Endothelial cell of umbilical vein (primary cell): ENCODE data around the gene TRAIP. TPM values are rescaled to one million over a fixed set of nuclear protein-coding genes. Genes with fewer than 3 reads are reported as not detected.

Experiments used
- BruUV-seq: library from RNA; stranded (reverse); fragments of 400-500 nt; replicated peaks from 2 replicates; lab custom pipeline; 2021; lab: Mats Ljungman, UMichigan
- CTCF ChIA-PET: fragments of 300-600, 350-600 bp; sonication (Branson Sonifier 250); formaldehyde crosslinking; loops from one replicate; lab custom pipeline; 2021; ENCODE audit warnings: antibody characterized with exemption, inconsistent platforms; lab: Charles Lee
- POLR2A ChIA-PET: fragments of 300-600, 350-600 bp; sonication (Branson Sonifier 250); formaldehyde crosslinking; loops from one replicate; lab custom pipeline; 2021; ENCODE audit warnings: antibody characterized with exemption, inconsistent platforms; lab: Charles Lee
- DNase-seq: peaks from one replicate; pipeline ENCODE4 v3.0.0-alpha.2; 2011; ENCODE audit warnings: low read depth, low spot score
- FAIRE-seq: peaks from 2 replicates; lab custom pipeline; 2011; peaks lifted over from hg19 to GRCh38; lab: Jason Lieb, UNC
- H2AFZ ChIP-seq: 2 replicates; pipeline ENCODE4 v1.6.0; 2012; ENCODE audit warnings: low read depth, low read length, control low read depth, inconsistent platforms
- H3K27ac ChIP-seq: 2 replicates; pipeline ENCODE4 v1.5.1; 2011; ENCODE audit warnings: low read depth, mild to moderate bottlenecking, control low read depth, low read length, moderate library complexity; ENCODE audit not compliant: insufficient read depth
- H3K27me3 ChIP-seq, 2 experiments: 2 replicates each; pipeline versions ENCODE4 v1.6.0 to v1.6.1; 2011; ENCODE audit warnings: low read length in 2 of 2, mixed read lengths in 1 of 2; ENCODE audit not compliant: control insufficient read depth in 2 of 2, insufficient read depth in 2 of 2
- H3K36me3 ChIP-seq, 2 experiments: 2 replicates in 1 of 2; 3 replicates in 1 of 2; pipeline ENCODE4 v1.5.1; 2011; ENCODE audit warnings: low read length in 2 of 2, mild to moderate bottlenecking in 1 of 2, moderate library complexity in 1 of 2; ENCODE audit not compliant: control insufficient read depth in 2 of 2, insufficient read depth in 2 of 2; ENCODE audit errors: extremely low read depth in 1 of 2
- H3K4me1 ChIP-seq: 3 replicates; pipeline ENCODE4 v1.5.1; 2011; ENCODE audit warnings: mild to moderate bottlenecking, low read length; ENCODE audit not compliant: control insufficient read depth, insufficient read depth; ENCODE audit errors: extremely low read depth
- H3K4me2 ChIP-seq: 2 replicates; pipeline ENCODE4 v1.6.1; 2011; ENCODE audit warnings: low read length, control low read depth, mixed read lengths; ENCODE audit not compliant: insufficient read depth
- H3K4me3 ChIP-seq, 3 experiments: fragments of 200-600 bp in 1 of 3; sonication (generic), shearing (Covaris generic) in 1 of 3; replicated peaks in 1 of 3; 2 replicates each; pipeline ENCODE4 v1.5.1; 2011 to 2016; ENCODE audit warnings: control low read depth in 3 of 3, low read length in 3 of 3, mild to moderate bottlenecking in 2 of 3, inconsistent platforms in 1 of 3, low read depth in 1 of 3, moderate library complexity in 1 of 3; ENCODE audit not compliant: insufficient read depth in 1 of 3
- H3K79me2 ChIP-seq: 2 replicates; pipeline ENCODE4 v1.6.0; 2012; ENCODE audit warnings: low read length, inconsistent platforms; ENCODE audit not compliant: control insufficient read depth, insufficient read depth
- H3K9ac ChIP-seq: replicated peaks from 2 replicates; pipeline ENCODE3; 2011; ENCODE audit warnings: low read length, control low read depth; ENCODE audit not compliant: insufficient read depth; ENCODE audit errors: extremely low read depth
- H3K9me1 ChIP-seq: replicated peaks from 3 replicates; pipeline ENCODE4 v1.6.0; 2011; ENCODE audit warnings: mild to moderate bottlenecking, low read length; ENCODE audit not compliant: control insufficient read depth, insufficient read depth; ENCODE audit errors: extremely low read depth
- H3K9me3 ChIP-seq: replicated peaks from 2 replicates; pipeline ENCODE4 v1.5.1; 2012; ENCODE audit warnings: low read length, inconsistent platforms; ENCODE audit not compliant: control insufficient read depth, insufficient read depth
- H4K20me1 ChIP-seq: replicated peaks from 2 replicates; pipeline ENCODE3; 2011; ENCODE audit warnings: mild to moderate bottlenecking, low read length; ENCODE audit not compliant: control insufficient read depth, insufficient read depth; ENCODE audit errors: extremely low read depth
- CTCF ChIP-seq, 2 donors: IDR thresholded peaks; 1 replicate in 1 of 2; 2 replicates in 1 of 2; pipeline ENCODE4 v1.5.1; 2011; ENCODE audit warnings: low read length in 2 of 2, mild to moderate bottlenecking in 2 of 2, moderate library complexity in 2 of 2, control low read depth in 1 of 2, inconsistent platforms in 1 of 2, low read depth in 1 of 2; ENCODE audit not compliant: insufficient read depth in 1 of 2; ENCODE audit errors: extremely low read depth in 1 of 2
- EZH2 ChIP-seq: IDR thresholded peaks from 2 replicates; pipeline ENCODE4 v1.6.1; 2012; ENCODE audit warnings: borderline replicate concordance, low read depth, mild to moderate bottlenecking, moderate library complexity, low read length, inconsistent platforms; ENCODE audit not compliant: severe bottlenecking
- FOS ChIP-seq: IDR thresholded peaks from 2 replicates; pipeline ENCODE4 v1.6.1; 2011; ENCODE audit warnings: mild to moderate bottlenecking, low read length, moderate library complexity, borderline replicate concordance; ENCODE audit not compliant: insufficient read depth
- GATA2 ChIP-seq: IDR thresholded peaks from 2 replicates; pipeline ENCODE4 v1.7.0; 2011; ENCODE audit warnings: low read depth, mild to moderate bottlenecking, moderate library complexity, mixed read lengths, low read length; ENCODE audit not compliant: insufficient read length, insufficient read depth
- JUN ChIP-seq: IDR thresholded peaks from 2 replicates; pipeline ENCODE4 v1.6.1; 2011; ENCODE audit warnings: borderline replicate concordance, low read depth; ENCODE audit not compliant: insufficient read length, insufficient read depth
- MYC ChIP-seq: IDR thresholded peaks from one replicate; pipeline ENCODE4 v1.6.1; 2011; ENCODE audit warnings: mild to moderate bottlenecking, low read depth, low read length
- POLR2A ChIP-seq: IDR thresholded peaks from 2 replicates; pipeline ENCODE4 v1.6.1; 2012; ENCODE audit warnings: low read depth, mild to moderate bottlenecking, control low read depth, low read length
- POLR2AphosphoS5 ChIP-seq: IDR thresholded peaks from 2 replicates; pipeline ENCODE4 v1.6.1; 2012; ENCODE audit warnings: low read depth, mild to moderate bottlenecking, control low read depth, low read length, moderate library complexity; ENCODE audit not compliant: insufficient read depth
- dilution Hi-C: fragments of 300-500 bp; cut with MboI; formaldehyde crosslinking; loops from one replicate; pipeline ENCODE4 v1.15.0; 2019; ENCODE audit warnings: low sequenced_read_pairs; ENCODE audit not compliant: extremely low pct_ligation_motif_present
- intact Hi-C: fragments of 100-400 bp; cut with micrococcal nuclease; formaldehyde crosslinking; loops from one replicate; pipeline ENCODE4 v1.10.0; 2022
- polyA plus RNA-seq, 4 experiments: library from polyadenylated mRNA; depleted of rRNA in 3 of 4; stranded (reverse) in 3 of 4; unstranded in 1 of 4; fragments of >200 nt; gene quantifications; 2 replicates each; pipeline versions ENCODE4 v1.2.1 to v1.2.3, GENCODE V29; 2011 to 2012; ENCODE audit warnings: missing spikeins in 1 of 4
- total RNA-seq: library from RNA; stranded (reverse); gene quantifications from 2 replicates; pipeline ENCODE4 v1.2.3, GENCODE V29; 2021
- TF ChIP-seq, protein P1 (sequence below): IDR thresholded peaks from 2 replicates; pipeline ENCODE4 v1.6.1; 2011; ENCODE audit not compliant: insufficient read depth, insufficient read length

The TRAIP gene
- total and polyA plus RNA-seq, 2 donors (not counting 3 experiments of a cell fraction or from before 2014, with no cell fraction given) = 9.5 to 13.4 TPM

GRCh38 chr3:49787182-49787464 lies 69.2 kb downstream of the TRAIP start:
- H3K9ac ChIP-seq = no peak overlapping the region
- no TSS peak for BruUV-seq
- ChIA-PET POLR2A (no interaction called here), CTCF (interaction anchor here (1.0 to 1.9 kb wide), 2 partner anchors 12 to 16 kb away, joined by 3 to 11 read pairs; partner anchors contain the start of genes CDHR4 and INKA1)
- DNase-seq (peak; percentile 47), FAIRE-seq (no peak)
- no peaks in the 10 kb centered on the region for H4K20me1 ChIP-seq
- dilution Hi-C loops = no loop called here
- H3K4me1 ChIP-seq = peaks cover 11% of the 10 kb centered on the region
- TF ChIP-seq, protein P1, sequence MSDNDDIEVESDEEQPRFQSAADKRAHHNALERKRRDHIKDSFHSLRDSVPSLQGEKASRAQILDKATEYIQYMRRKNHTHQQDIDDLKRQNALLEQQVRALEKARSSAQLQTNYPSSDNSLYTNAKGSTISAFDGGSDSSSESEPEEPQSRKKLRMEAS = no peak
- TF ChIP-seq GATA2 = no peak
- TF ChIP-seq CTCF (IDR thresholded peaks at IDR 0.05; ENCODE audit: extremely low read depth in 1 of 2, insufficient read depth in 1 of 2, low read depth in 1 of 2, low read length in 2 of 2) = no peak
- TF ChIP-seq FOS = no peak
- no peak for TF ChIP-seq EZH2
- no peak for TF ChIP-seq POLR2AphosphoS5
- TF ChIP-seq JUN = no peak
- TF ChIP-seq POLR2A = no peak
- no peak for TF ChIP-seq MYC
- H2AFZ ChIP-seq = peak overlapping the region; percentile 85
- no peaks in the 10 kb centered on the region for H3K9me1 ChIP-seq
- peak overlapping the region; percentile 38 for H3K27ac ChIP-seq
- intact Hi-C loops = loop anchor here (5.0 kb wide), 1 partner anchor 235 kb away; the partner anchor contains the start of gene BSN
- H3K36me3 ChIP-seq = peaks cover 0 to 6% of the 10 kb centered on the region in 2 experiments
- peaks cover 36% of the 10 kb centered on the region for H3K79me2 ChIP-seq
- no peak overlapping the region for H3K4me3 ChIP-seq
- no peaks in the 10 kb centered on the region for H3K27me3 ChIP-seq
- H3K4me2 ChIP-seq = no peak overlapping the region
- no peaks in the 10 kb centered on the region for H3K9me3 ChIP-seq
